H1 (cell line): ENCODE measurements around the gene OGDH. TPM values are rescaled to one million over a fixed set of nuclear protein-coding genes. Genes with fewer than 3 reads are reported as not detected.

Source experiments
- CTCF ChIA-PET: fragments of 300-600 bp; sonication (Branson Sonifier 250); formaldehyde crosslinking; loops from one replicate; lab custom pipeline; 2021; ENCODE audit not compliant: partially characterized antibody; lab: Charles Lee
- POLR2A ChIA-PET: fragments of 300-600 bp; sonication (Branson Sonifier 250); formaldehyde crosslinking; loops from one replicate; lab custom pipeline; 2021; ENCODE audit warnings: inconsistent platforms; ENCODE audit not compliant: partially characterized antibody; lab: Charles Lee
- DNase-seq, 2 experiments: peaks; one replicate each; pipeline versions ENCODE4 v3.0.0 to v3.0.0-alpha.2; 2010 to 2022; ENCODE audit warnings: low spot score in 2 of 2, low read depth in 1 of 2, mixed read lengths in 1 of 2
- FAIRE-seq: peaks from 2 replicates; lab custom pipeline; 2011; peaks lifted over from hg19 to GRCh38; lab: Jason Lieb, UNC
- H2AFZ ChIP-seq: 2 replicates; pipeline ENCODE4 v1.8.1; 2012; ENCODE audit warnings: low read length, inconsistent platforms
- H2AK5ac ChIP-seq: 2 replicates; pipeline ENCODE4 v1.6.1; 2013; ENCODE audit warnings: low read depth, low read length
- H2BK120ac ChIP-seq: replicated peaks from 2 replicates; pipeline ENCODE3; 2013; ENCODE audit warnings: low read depth, low read length, inconsistent platforms
- H2BK12ac ChIP-seq: 2 replicates; pipeline ENCODE4 v1.6.1; 2013; ENCODE audit warnings: low read depth, low read length
- H2BK15ac ChIP-seq: 2 replicates; pipeline ENCODE4 v1.6.1; 2013; ENCODE audit warnings: low read length
- H2BK20ac ChIP-seq: 2 replicates; pipeline ENCODE4 v1.6.1; 2013; ENCODE audit warnings: low read length
- H2BK5ac ChIP-seq: 2 replicates; pipeline ENCODE4 v1.6.1; 2013; ENCODE audit warnings: low read depth, low read length
- H3K14ac ChIP-seq: 2 replicates; pipeline ENCODE4 v1.6.1; 2013; ENCODE audit warnings: inconsistent platforms; ENCODE audit not compliant: insufficient read length
- H3K18ac ChIP-seq: 2 replicates; pipeline ENCODE4 v1.6.1; 2013; ENCODE audit warnings: low read length; ENCODE audit errors: extremely low read depth
- H3K23ac ChIP-seq: 2 replicates; pipeline ENCODE4 v1.6.1; 2013; ENCODE audit warnings: inconsistent platforms; ENCODE audit not compliant: insufficient read length
- H3K23me2 ChIP-seq: 2 replicates; pipeline ENCODE4 v1.6.1; 2013; ENCODE audit warnings: low read depth, low read length
- H3K27ac ChIP-seq: 2 replicates; pipeline ENCODE4 v1.6.1; 2011; ENCODE audit warnings: low read depth, low read length, inconsistent platforms
- H3K27me3 ChIP-seq, 4 experiments: replicated peaks in 1 of 4; 1 replicate in 1 of 4; 2 replicates in 3 of 4; pipeline versions ENCODE4 v1.6.1 to v1.8.1; 2011 to 2013; ENCODE audit warnings: low read length in 3 of 4, mild to moderate bottlenecking in 3 of 4, inconsistent platforms in 2 of 4, mixed read lengths in 2 of 4, moderate library complexity in 1 of 4; ENCODE audit not compliant: control insufficient read depth in 3 of 4, insufficient read depth in 3 of 4; ENCODE audit errors: extremely low read depth in 1 of 4
- H3K36me3 ChIP-seq, 4 experiments: 2 replicates each; pipeline versions ENCODE4 v1.6.1 to v1.8.1; 2011 to 2013; ENCODE audit warnings: mild to moderate bottlenecking in 4 of 4, low read length in 3 of 4, moderate library complexity in 2 of 4, control low read depth in 1 of 4, inconsistent platforms in 1 of 4; ENCODE audit not compliant: insufficient read depth in 4 of 4, control insufficient read depth in 2 of 4
- H3K4ac ChIP-seq: replicated peaks from 2 replicates; pipeline ENCODE3; 2013; ENCODE audit warnings: low read length, low read depth, mixed read lengths, inconsistent platforms; ENCODE audit not compliant: insufficient read length
- H3K4me1 ChIP-seq, 4 experiments: replicated peaks in 1 of 4; 1 replicate in 1 of 4; 2 replicates in 3 of 4; pipeline versions ENCODE4 v1.6.1 to v1.8.1; 2011 to 2013; ENCODE audit warnings: low read length in 3 of 4, inconsistent platforms in 2 of 4, mixed read lengths in 1 of 4; ENCODE audit not compliant: insufficient read depth in 4 of 4, control insufficient read depth in 3 of 4
- H3K4me2 ChIP-seq, 2 experiments: 2 replicates each; pipeline versions ENCODE4 v1.6.1 to v1.8.1; 2011 to 2013; ENCODE audit warnings: low read depth in 2 of 2, low read length in 2 of 2, control low read depth in 1 of 2, inconsistent platforms in 1 of 2, mild to moderate bottlenecking in 1 of 2; ENCODE audit not compliant: insufficient read depth in 1 of 2
- H3K4me3 ChIP-seq, 4 experiments: fragments of 200-600, 300-600 bp in 1 of 4; sonication (generic), shearing (Covaris generic), sonication (Bioruptor Twin) in 1 of 4; 2 replicates each; pipeline versions ENCODE4 v1.5.1 to v1.8.1; 2011 to 2016; ENCODE audit warnings: low read length in 4 of 4, low read depth in 3 of 4, control low read depth in 2 of 4, inconsistent platforms in 2 of 4, mild to moderate bottlenecking in 2 of 4, mixed read lengths in 1 of 4, moderate library complexity in 1 of 4; ENCODE audit not compliant: insufficient read depth in 2 of 4; ENCODE audit errors: extremely low read depth in 1 of 4
- H3K56ac ChIP-seq: replicated peaks from 2 replicates; pipeline ENCODE3; 2013; ENCODE audit warnings: low read depth, mild to moderate bottlenecking, mixed read lengths, low read length, inconsistent platforms; ENCODE audit not compliant: insufficient read length
- H3K79me1 ChIP-seq: 2 replicates; pipeline ENCODE4 v1.6.1; 2013; ENCODE audit warnings: low read depth, low read length, control low read depth
- H3K79me2 ChIP-seq, 2 experiments: 2 replicates each; pipeline versions ENCODE4 v1.6.1 to v1.8.1; 2012 to 2013; ENCODE audit warnings: low read length in 2 of 2, mild to moderate bottlenecking in 2 of 2, inconsistent platforms in 1 of 2; ENCODE audit not compliant: insufficient read depth in 2 of 2, control insufficient read depth in 1 of 2
- H3K9ac ChIP-seq, 4 experiments: replicated peaks in 1 of 4; 1 replicate in 1 of 4; 2 replicates in 3 of 4; pipeline versions ENCODE4 v1.6.1 to v1.8.1; 2011 to 2013; ENCODE audit warnings: low read depth in 3 of 4, low read length in 3 of 4, control low read depth in 2 of 4, mild to moderate bottlenecking in 2 of 4, moderate library complexity in 2 of 4, inconsistent platforms in 1 of 4; ENCODE audit errors: extremely low read depth in 1 of 4
- H3K9me3 ChIP-seq, 2 experiments: 2 replicates each; pipeline versions ENCODE4 v1.6.1 to v1.8.1; 2012 to 2013; ENCODE audit warnings: mild to moderate bottlenecking in 2 of 2, moderate library complexity in 2 of 2, control low read depth in 1 of 2, inconsistent platforms in 1 of 2, low read depth in 1 of 2, low read length in 1 of 2, mixed read lengths in 1 of 2; ENCODE audit not compliant: insufficient read depth in 2 of 2
- H4K20me1 ChIP-seq, 2 experiments: replicated peaks in 1 of 2; 2 replicates each; pipeline versions ENCODE3 to v1.8.1; 2011 to 2013; ENCODE audit warnings: inconsistent platforms in 2 of 2, low read length in 2 of 2, mild to moderate bottlenecking in 1 of 2; ENCODE audit not compliant: insufficient read depth in 2 of 2, control insufficient read depth in 1 of 2
- H4K5ac ChIP-seq: 2 replicates; pipeline ENCODE4 v1.6.1; 2013; ENCODE audit warnings: low read length, low read depth, mixed read lengths, inconsistent platforms; ENCODE audit not compliant: insufficient read length
- H4K8ac ChIP-seq: 2 replicates; pipeline ENCODE4 v1.8.0; 2013; ENCODE audit warnings: mild to moderate bottlenecking, moderate library complexity, low read length, inconsistent platforms; ENCODE audit not compliant: insufficient read depth; ENCODE audit errors: extremely low read depth
- H4K91ac ChIP-seq: replicated peaks from 2 replicates; pipeline ENCODE3; 2013; ENCODE audit warnings: low read length, mixed read lengths, inconsistent platforms; ENCODE audit not compliant: insufficient read length
- BACH1 ChIP-seq: IDR thresholded peaks from 2 replicates; pipeline ENCODE4 v1.6.1; 2012; ENCODE audit warnings: low read length, improper control_type of control experiment
- CBX8 ChIP-seq: fragments of 300-800, 300-1000 bp; sonication (generic); IDR thresholded peaks from 2 replicates; pipeline ENCODE4 v1.7.1; 2016; ENCODE audit warnings: low read depth, low read length, borderline replicate concordance
- CHD2 ChIP-seq: IDR thresholded peaks from 2 replicates; pipeline ENCODE4 v1.6.1; 2012; ENCODE audit warnings: low read length, improper control_type of control experiment
- FOSL1 ChIP-seq: IDR thresholded peaks from 2 replicates; pipeline ENCODE4 v1.6.1; 2011; ENCODE audit warnings: mild to moderate bottlenecking, low read depth, low read length, moderate library complexity; ENCODE audit not compliant: insufficient read depth
- KDM5A ChIP-seq: fragments of 200-600 bp; IDR thresholded peaks from 2 replicates; pipeline ENCODE4 v1.7.1; 2012; ENCODE audit warnings: mild to moderate bottlenecking, low read length, inconsistent platforms, mixed read lengths
- POLR2AphosphoS5 ChIP-seq: IDR thresholded peaks from 2 replicates; pipeline ENCODE4 v1.6.1; 2011; ENCODE audit warnings: low read depth, low read length
- POU5F1 ChIP-seq: IDR thresholded peaks from 2 replicates; pipeline ENCODE4 v1.6.1; 2011; ENCODE audit warnings: low read depth, mild to moderate bottlenecking, low read length, moderate library complexity
- RBBP5 ChIP-seq: IDR thresholded peaks from 2 replicates; pipeline ENCODE4 v1.7.1; 2012; ENCODE audit warnings: low read depth, mild to moderate bottlenecking, inconsistent platforms, low read length, moderate library complexity, borderline replicate concordance
- RNF2 ChIP-seq: fragments of 200-900, 300-1000 bp; sonication (generic); IDR thresholded peaks from 2 replicates; pipeline ENCODE4 v1.7.1; 2016; ENCODE audit warnings: borderline replicate concordance, low read depth, mild to moderate bottlenecking, antibody characterized with exemption, low read length; ENCODE audit not compliant: poor library complexity, severe bottlenecking; ENCODE audit errors: missing control alignments
- RXRA ChIP-seq: IDR thresholded peaks from 2 replicates; pipeline ENCODE4 v1.6.1; 2011; ENCODE audit warnings: low read depth, mild to moderate bottlenecking, low read length, moderate library complexity; ENCODE audit not compliant: insufficient read depth
- SIRT6 ChIP-seq: IDR thresholded peaks from one replicate; pipeline ENCODE4 v1.7.1; 2012; ENCODE audit warnings: low read length, inconsistent platforms
- SP4 ChIP-seq: IDR thresholded peaks from 2 replicates; pipeline ENCODE4 v1.6.1; 2012; ENCODE audit warnings: low read length, inconsistent platforms
- TEAD4 ChIP-seq: IDR thresholded peaks from 2 replicates; pipeline ENCODE4 v1.6.1; 2012; ENCODE audit warnings: low read depth, low read length, inconsistent platforms, mixed read lengths
- WGBS, 2 experiments: shearing (Covaris generic) in 1 of 2; methylation state at CpG; one replicate each; pipeline versions ENCODE4 v1.1.6 to v1.1.7; 2013 to 2015; ENCODE audit warnings: low lambda C conversion rate in 2 of 2, mixed read lengths in 2 of 2, inconsistent platforms in 1 of 2, low coverage in 1 of 2, missing lambda C conversion rate in 1 of 2; ENCODE audit not compliant: insufficient replicate concordance in 2 of 2, insufficient coverage in 1 of 2, insufficient read length in 1 of 2; ENCODE audit errors: extremely low coverage in 1 of 2, missing lambda C conversion rate in 1 of 2; 5-methylcytosine and 5-hydroxymethylcytosine counted together
- polyA plus RNA-seq, 7 experiments: library from polyadenylated mRNA; depleted of rRNA in 3 of 7; stranded (reverse) in 5 of 7; unstranded in 2 of 7; fragments of >200 nt in 5 of 7; fragments of 200-250 nt in 2 of 7; gene quantifications; 1 replicate in 5 of 7; 2 replicates in 1 of 7; 4 replicates in 1 of 7; pipeline versions ENCODE4 v1.2.1 to v1.2.3, GENCODE V29; 2011 to 2013; ENCODE audit warnings: missing spikeins in 2 of 7, mixed read lengths in 2 of 7
- total RNA-seq: library from RNA; stranded (reverse); fragmentation: NEBNext Ultra II Directional; extraction: Animal tissue kit (Norgen Biotek cat#: 25700); gene quantifications from 2 replicates; pipeline ENCODE4 v1.2.1, GENCODE V29; 2021
- TF ChIP-seq, protein P1 (sequence below): IDR thresholded peaks from 2 replicates; pipeline ENCODE4 v1.6.1; 2011; ENCODE audit warnings: low read depth, mild to moderate bottlenecking, low read length; ENCODE audit not compliant: insufficient read depth

OGDH gene
- total and polyA plus RNA-seq, 2 of the 8 experiments (the other 6 are each of a cell fraction or from before 2014, with no cell fraction given): 71.6 to 91.6 TPM

DNA sequence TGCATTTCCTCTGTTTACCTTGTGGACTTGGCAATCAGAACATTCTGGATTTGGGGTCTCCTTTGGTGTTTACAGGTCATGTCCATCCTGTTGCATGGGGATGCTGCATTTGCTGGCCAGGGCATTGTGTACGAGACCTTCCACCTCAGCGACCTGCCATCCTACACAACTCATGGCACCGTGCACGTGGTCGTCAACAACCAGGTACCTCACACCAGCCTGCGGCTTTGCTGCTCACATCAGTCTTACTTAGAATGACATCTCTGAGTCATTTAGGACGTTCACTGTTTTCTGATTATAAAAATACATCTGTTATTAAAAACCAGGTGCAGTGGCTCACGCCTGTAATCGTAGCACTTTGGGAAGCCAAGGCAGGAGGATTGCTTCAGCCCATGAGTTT lies 75.2 kb downstream of the OGDH start:
- 98% methylated on average over 9 of the region's 9 CpGs; no CpG with 5 or more reads in 1 of the 2 experiments for WGBS, 2 experiments
- H3K27ac ChIP-seq: no peak overlapping the region
- POLR2A ChIA-PET: no interaction called here
- TF ChIP-seq RXRA: no peak
- TF ChIP-seq BACH1: no peak
- TF ChIP-seq RBBP5: no peak
- no peak for TF ChIP-seq SP4
- TF ChIP-seq, protein P1, sequence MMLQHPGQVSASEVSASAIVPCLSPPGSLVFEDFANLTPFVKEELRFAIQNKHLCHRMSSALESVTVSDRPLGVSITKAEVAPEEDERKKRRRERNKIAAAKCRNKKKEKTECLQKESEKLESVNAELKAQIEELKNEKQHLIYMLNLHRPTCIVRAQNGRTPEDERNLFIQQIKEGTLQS: no peak
- TF ChIP-seq POU5F1: no peak
- no peak for TF ChIP-seq POLR2AphosphoS5
- TF ChIP-seq CBX8: no peak
- no peak for TF ChIP-seq TEAD4
- no peak for TF ChIP-seq CHD2
- no peak for TF ChIP-seq KDM5A
- TF ChIP-seq RNF2: no peak
- TF ChIP-seq FOSL1: no peak
- no peak for TF ChIP-seq SIRT6

More for the DNA sequence above, 75.2 kb downstream of the OGDH start:
- no peak overlapping the region for H2BK20ac ChIP-seq
- H3K79me2 ChIP-seq: no peaks in the 10 kb centered on the region
- no peak overlapping the region for H3K14ac ChIP-seq
- no peak for DNase-seq
- H3K79me1 ChIP-seq: no peaks in the 10 kb centered on the region; the same call in 1 of the 2 replicates
- H2BK15ac ChIP-seq: no peak overlapping the region
- no peak overlapping the region for H2AFZ ChIP-seq
- no peak overlapping the region for H3K4me2 ChIP-seq
- H3K9me3 ChIP-seq: no peaks in the 10 kb centered on the region
- H2BK12ac ChIP-seq: no peak overlapping the region
- H2AK5ac ChIP-seq: no peak overlapping the region
- peaks cover 0 to 27% (median 3%) of the 10 kb centered on the region in 4 experiments; a peak in 6 of 8 replicates for H3K36me3 ChIP-seq
- no peak overlapping the region for H4K5ac ChIP-seq
- no peak overlapping the region for H3K18ac ChIP-seq
- peaks cover 2 to 3% of the 10 kb centered on the region in 2 experiments for H4K20me1 ChIP-seq
- no peak overlapping the region for H4K8ac ChIP-seq
- H3K23ac ChIP-seq: no peak overlapping the region
- no peaks in the 10 kb centered on the region for H3K23me2 ChIP-seq
- H4K91ac ChIP-seq: no peak overlapping the region
- H3K4me3 ChIP-seq: no peak overlapping the region
- no peak overlapping the region for H3K9ac ChIP-seq
- no peak overlapping the region for H2BK5ac ChIP-seq
- H3K27me3 ChIP-seq: no peaks in the 10 kb centered on the region
- H3K4me1 ChIP-seq: no peaks in the 10 kb centered on the region
- CTCF ChIA-PET: no interaction called here
- H3K56ac ChIP-seq: no peak overlapping the region
- FAIRE-seq: no peak
- H2BK120ac ChIP-seq: no peak overlapping the region
- no peak overlapping the region for H3K4ac ChIP-seq
